SK-N-SH treated with all-trans-retinoic acid at 6 μM for 48 hours (cell line): Measurements from ENCODE around the gene TTC31.

Source experiments
- ATAC-seq: fragments of 200-7000 bp; cut with Tn5 transposase; 3 replicates; pipeline ENCODE4 v1.9.1; 2020; ENCODE audit warnings: mild to moderate bottlenecking, moderate library complexity
- ARNTL ChIP-seq: fragments of 450-650 bp; formaldehyde crosslinking; IDR thresholded peaks from 2 replicates; pipeline ENCODE4 v1.5.0; 2020; ENCODE audit warnings: low read depth, mild to moderate bottlenecking, moderate library complexity, borderline replicate concordance
- CREB5 ChIP-seq: fragments of 250-450 bp; sonication (Bioruptor Pico); IDR thresholded peaks from 2 replicates; pipeline ENCODE4 v1.5.1; 2020; ENCODE audit warnings: low read depth, mild to moderate bottlenecking, moderate library complexity
- CSRNP3 ChIP-seq: fragments of 250-450 bp; sonication (Bioruptor Pico); IDR thresholded peaks from 2 replicates; pipeline ENCODE4 v1.5.1; 2021; ENCODE audit warnings: mild to moderate bottlenecking, moderate library complexity
- GLIS3 ChIP-seq: fragments of 250-450 bp; sonication (Bioruptor Pico); IDR thresholded peaks from 2 replicates; pipeline ENCODE4 v1.5.0; 2020; ENCODE audit warnings: mild to moderate bottlenecking, moderate library complexity
- ISL1 ChIP-seq: fragments of 250-450 bp; sonication (Bioruptor Pico); IDR thresholded peaks from 2 replicates; pipeline ENCODE4 v2.1.2; 2022; ENCODE audit warnings: mild to moderate bottlenecking, moderate library complexity
- PATZ1 ChIP-seq: fragments of 250-450 bp; sonication (Bioruptor Pico); IDR thresholded peaks from 2 replicates; pipeline ENCODE4 v1.8.0; 2020; ENCODE audit warnings: mild to moderate bottlenecking, moderate library complexity, borderline replicate concordance
- POU6F1 ChIP-seq: fragments of 250-450 bp; sonication (Bioruptor Pico); IDR thresholded peaks from 2 replicates; pipeline ENCODE4 v1.8.0; 2021; ENCODE audit warnings: low read depth, mild to moderate bottlenecking, moderate library complexity, borderline replicate concordance
- SNAI2 ChIP-seq: fragments of 250-450 bp; sonication (Bioruptor Pico); IDR thresholded peaks from 2 replicates; pipeline ENCODE4 v1.5.0; 2020; ENCODE audit warnings: mild to moderate bottlenecking, moderate library complexity
- TSHZ2 ChIP-seq: fragments of 250-450 bp; sonication (Bioruptor Pico); IDR thresholded peaks from 2 replicates; pipeline ENCODE4 v1.5.0; 2020; ENCODE audit warnings: mild to moderate bottlenecking, moderate library complexity
- ZNF565 ChIP-seq: fragments of 450-650 bp; formaldehyde crosslinking; conservative IDR thresholded peaks from 2 replicates; pipeline ENCODE4 v1.5.0; 2020; ENCODE audit warnings: low read depth, mild to moderate bottlenecking, moderate library complexity
- ZNF70 ChIP-seq: fragments of 450-650 bp; formaldehyde crosslinking; IDR thresholded peaks from 2 replicates; pipeline ENCODE4 v1.5.0; 2020; ENCODE audit warnings: mild to moderate bottlenecking, moderate library complexity
- ZNF8 ChIP-seq: fragments of 450-650 bp; formaldehyde crosslinking; IDR thresholded peaks from 2 replicates; pipeline ENCODE4 v1.5.0; 2020; ENCODE audit warnings: mild to moderate bottlenecking, moderate library complexity

TTC31 gene

GRCh38 chr2:74496997-74497776, 14.3 kb downstream of the TTC31 start:
- ATAC-seq, result no peak

More at GRCh38 chr2:74496997-74497776, 14.3 kb downstream of the TTC31 start:
- TF ChIP-seq CSRNP3 (CRISPR knock-in tag) (no peak), TSHZ2 (CRISPR knock-in tag) (no peak), ZNF565 (CRISPR knock-in tag) (no peak), PATZ1 (CRISPR knock-in tag) (no peak), SNAI2 (CRISPR knock-in tag) (no peak), CREB5 (CRISPR knock-in tag) (no peak), ZNF8 (CRISPR knock-in tag) (no peak), ZNF70 (CRISPR knock-in tag) (no peak), ISL1 (CRISPR knock-in tag) (no peak), GLIS3 (CRISPR knock-in tag) (no peak), ARNTL (CRISPR knock-in tag) (no peak), POU6F1 (CRISPR knock-in tag) (no peak)
- TF ChIP-seq, all 23 proteins: peak for 0
